ENCODE measurements around the gene CRADD.

Gene CRADD

DNA sequence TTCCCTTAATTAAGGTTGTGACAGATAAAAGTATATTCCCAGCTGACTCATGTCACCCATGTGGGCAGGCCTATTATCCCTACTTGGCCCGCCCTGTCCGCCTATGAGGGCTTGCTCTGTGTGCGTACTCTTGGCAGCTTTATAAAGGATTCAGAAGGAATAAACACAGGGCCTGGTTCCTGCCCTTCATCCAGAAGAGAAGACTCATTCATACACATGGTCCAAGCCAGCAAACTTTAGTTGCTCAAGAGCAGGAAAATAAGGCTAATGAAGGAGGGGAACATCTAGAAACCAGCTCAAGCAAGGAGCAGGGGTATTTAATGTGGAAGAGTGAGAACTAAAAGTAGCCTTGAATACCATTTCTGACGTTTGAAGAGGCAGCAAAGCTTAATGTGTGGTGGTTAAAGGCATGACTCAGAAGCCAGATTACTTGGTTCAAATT is 141.9 kb downstream of the CRADD start:
- no peak for DNase-seq

DNA sequence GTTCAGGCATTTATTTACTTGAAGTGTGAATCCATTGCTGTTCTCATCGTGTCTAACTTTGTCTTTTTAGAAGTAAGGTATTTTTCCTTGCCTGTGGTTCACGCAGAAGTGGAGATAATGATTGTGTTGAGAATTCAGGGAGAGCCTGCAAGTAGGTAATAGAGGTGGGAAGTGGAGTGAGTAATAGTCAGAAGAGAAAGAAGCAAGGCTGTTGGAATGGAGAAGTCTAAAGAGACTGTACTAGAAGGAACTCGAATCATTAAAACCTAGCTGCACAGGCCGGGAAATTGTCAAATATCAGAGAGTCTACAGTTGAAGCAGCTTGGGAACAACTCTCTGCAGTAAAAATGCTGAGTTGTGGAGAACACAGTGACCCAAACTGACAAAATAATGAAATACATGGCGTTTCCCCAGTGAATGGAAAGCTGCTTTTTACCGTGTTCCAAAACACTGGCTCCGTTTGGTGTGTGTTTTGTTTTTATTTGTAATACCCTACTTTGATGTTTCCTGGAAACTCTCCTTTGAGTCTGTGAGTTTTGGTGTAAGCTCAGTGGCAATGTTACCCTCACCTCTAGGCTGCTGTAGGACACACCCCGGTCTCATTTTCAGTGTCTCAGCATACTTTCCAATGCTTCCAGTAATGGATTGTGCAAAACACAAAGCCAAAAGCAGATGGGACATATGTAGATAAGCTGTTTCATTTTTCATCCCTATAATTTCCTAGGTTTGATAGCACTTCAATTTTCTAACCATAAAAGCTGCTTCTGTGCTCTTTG is 146.6 kb downstream of the CRADD start:
- no peak for DNase-seq

DNA sequence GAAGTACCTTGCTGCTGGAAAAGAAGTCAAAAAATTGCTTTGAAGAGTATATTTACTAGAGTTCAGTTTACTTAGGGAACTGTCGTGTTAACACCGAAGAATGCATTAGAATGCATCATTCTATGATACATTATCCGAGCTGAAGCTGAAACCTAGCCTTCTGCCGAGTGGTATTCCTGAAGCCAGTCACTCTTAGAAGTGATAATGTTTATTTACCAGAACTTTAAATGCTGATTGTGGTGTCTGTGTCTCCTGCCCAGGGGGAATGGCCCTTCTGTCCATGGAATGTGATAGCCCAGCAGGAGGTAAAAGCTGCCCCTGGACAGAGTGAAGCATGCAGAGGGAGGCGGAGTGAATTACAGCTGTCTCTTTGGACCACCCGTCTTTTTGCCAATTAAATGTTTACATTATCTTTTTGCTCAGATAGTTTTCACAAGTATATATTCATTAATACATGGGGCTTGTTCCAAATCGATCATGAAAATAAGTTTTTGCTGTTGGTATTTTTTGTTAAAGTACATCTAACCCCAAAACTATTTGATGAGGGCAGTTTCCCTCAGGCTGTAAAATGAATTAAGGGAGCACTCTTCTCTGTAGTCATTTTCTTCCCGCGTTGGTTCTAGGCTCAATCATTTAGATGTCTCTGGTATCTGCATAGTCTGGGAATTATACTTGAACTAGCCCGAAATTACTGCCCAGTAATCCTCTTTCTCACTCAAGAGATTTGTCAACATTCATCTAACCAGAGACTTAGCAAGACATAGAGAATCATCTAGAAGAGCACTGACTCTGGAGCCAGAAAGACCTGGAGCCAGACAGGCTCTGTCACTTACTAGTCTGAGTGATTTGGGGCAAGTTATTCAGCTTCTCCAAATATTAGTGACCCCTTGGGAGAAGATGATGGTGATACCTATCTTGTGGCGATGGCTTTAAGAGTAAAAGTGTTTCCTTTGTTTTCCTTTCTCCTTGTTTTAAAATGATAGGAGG is 147.6 kb downstream of the CRADD start:
- DNase-seq: no peak

DNA sequence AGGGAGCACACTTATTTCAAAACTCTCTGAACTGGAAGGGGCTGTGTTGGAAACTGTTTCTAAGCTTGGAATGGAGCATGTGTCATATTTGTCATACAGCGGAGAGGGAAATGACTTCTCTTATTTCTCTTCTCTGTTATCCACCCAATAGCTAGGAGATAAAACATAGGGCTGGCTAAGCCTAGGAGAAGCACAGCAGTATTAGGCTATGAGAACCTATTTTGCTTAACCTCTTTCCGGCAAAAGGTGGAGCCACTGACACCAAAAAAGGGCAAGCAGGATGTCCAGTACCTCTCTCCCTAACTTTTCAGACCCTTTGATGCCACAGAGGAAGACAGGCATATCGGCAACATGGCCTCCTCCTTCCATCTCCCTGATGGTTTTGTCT is 148.3 kb downstream of the CRADD start:
- DNase-seq: no peak

- DNase-seq: no peak
Measured at GRCh38 chr12:93825931-93826555, 148.9 kb downstream of the CRADD start.

GRCh38 chr12:93827179-93827578 is 150.0 kb downstream of the CRADD start:
- no peak for DNase-seq

GRCh38 chr12:93827669-93828068 is 150.5 kb downstream of the CRADD start:
- DNase-seq: no peak

GRCh38 chr12:93829016-93829415 is 151.8 kb downstream of the CRADD start:
- no peak for DNase-seq

GRCh38 chr12:93831374-93831773 is 154.2 kb downstream of the CRADD start:
- DNase-seq: no peak

DNA sequence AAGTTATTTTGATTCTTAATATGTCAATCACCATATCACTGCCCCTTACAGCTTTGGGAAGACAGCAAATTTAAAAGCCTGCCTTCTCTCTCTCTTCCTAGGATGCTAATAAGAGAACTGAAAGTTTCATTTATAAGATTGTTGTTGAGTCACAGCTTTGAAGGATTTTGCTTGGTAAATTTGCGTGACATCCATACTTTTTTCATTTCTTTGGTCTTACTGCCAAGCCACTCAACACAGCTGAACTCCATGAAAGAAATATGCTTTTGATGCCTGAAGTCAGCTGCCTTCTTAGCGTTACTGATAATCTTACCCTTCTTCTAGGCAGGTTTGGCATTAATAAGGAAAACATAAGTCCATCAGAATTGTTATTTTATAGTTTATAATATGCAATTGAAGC is 155.0 kb downstream of the CRADD start:
- no peak for DNase-seq

GRCh38 chr12:93833946-93834345 is 156.8 kb downstream of the CRADD start:
- DNase-seq: no peak

- DNase-seq: no peak
Measured at GRCh38 chr12:93836620-93837260, 159.6 kb downstream of the CRADD start.

DNA sequence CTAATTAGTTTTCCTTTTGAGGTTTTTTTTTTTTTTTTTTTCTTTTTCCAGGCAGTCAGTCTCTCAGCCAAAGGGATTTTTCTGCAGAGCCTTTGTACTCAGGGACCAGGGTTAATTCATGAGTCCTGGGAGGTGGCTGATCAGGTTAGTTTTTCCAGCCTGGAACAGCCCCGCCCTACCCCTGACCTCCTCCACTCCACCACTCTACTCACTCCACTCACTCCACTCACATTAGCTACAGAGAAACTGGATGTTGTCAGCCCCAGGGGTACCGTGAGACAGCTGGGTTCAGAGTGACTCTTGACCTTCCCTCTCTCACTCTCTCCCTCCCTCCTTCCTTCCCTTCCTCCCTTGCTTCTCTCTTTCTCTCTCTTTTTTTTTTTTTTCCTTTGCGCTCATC is 161.0 kb downstream of the CRADD start:
- DNase-seq: no peak

DNA sequence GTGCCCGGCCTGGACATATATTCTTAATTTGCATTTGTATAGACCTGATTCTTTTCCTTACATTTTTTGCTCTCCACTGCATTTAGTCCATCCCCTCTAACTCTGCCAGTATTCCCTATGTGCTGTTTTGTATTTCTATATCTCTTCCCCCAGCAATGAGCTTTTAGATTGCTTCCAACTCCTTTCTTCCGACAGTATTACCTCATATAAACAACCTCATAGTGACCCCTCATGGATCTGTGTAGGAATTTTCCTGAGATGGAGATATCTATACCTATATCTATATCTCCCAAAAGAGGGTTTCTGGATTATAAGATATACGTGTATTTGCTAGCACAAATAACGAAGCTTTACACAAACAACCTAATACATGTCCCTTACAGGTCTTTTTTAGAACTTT is 161.9 kb downstream of the CRADD start:
- DNase-seq: no peak

- DNase-seq: no peak
Measured at GRCh38 chr12:93841671-93842070, 164.5 kb downstream of the CRADD start.

- DNase-seq: no peak
Measured at GRCh38 chr12:93844164-93844784, 167.1 kb downstream of the CRADD start.

GRCh38 chr12:93846936-93847516 is 169.9 kb downstream of the CRADD start:
- DNase-seq: no peak

GRCh38 chr12:93847517-93848474 is 170.6 kb downstream of the CRADD start:
- peak; percentile 48 for DNase-seq

DNA sequence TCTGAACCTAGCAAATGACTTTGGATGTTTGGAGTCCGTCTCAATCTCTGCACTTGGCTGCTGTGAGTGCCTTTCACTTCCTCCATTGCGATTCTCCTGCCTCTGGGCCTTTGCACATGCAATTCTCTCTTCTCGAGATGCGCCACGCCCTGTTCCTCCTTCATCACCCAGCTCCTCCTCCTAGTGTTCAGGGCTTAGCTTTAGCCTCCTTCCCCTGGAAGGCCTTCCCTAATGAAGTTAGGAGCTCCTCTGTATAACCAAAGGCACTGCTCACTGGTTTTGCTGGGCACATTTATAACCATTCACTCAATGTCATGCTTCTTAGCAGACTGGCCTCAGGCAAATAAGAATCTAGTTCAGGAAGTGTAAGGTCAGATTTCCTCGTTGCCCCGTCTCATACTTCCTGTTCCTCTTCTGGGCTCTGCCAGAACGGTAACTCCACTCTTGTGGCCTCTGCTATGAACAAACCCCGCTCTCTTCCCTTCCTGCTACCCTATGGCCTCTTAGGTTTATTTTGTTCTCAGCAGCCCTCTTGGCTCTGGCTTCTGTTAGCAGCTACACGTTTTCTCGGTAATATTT is 171.4 kb downstream of the CRADD start:
- peak; percentile 59 for DNase-seq

- DNase-seq: no peak
Measured at GRCh38 chr12:93849946-93850345, 172.8 kb downstream of the CRADD start.
